Ureter (tissue), 1 donor: ENCODE measurements around the gene KCNT1. TPM values are rescaled to one million over a fixed set of nuclear protein-coding genes. Genes with fewer than 3 reads are reported as not detected.

Experiments
- DNase-seq: peaks from one replicate; pipeline ENCODE4 v3.0.0-alpha.2; 2020; ENCODE audit warnings: low spot score
- total RNA-seq: library from RNA; stranded (reverse); gene quantifications from one replicate; pipeline ENCODE4 v1.2.4, GENCODE V29; 2023
- donor health status: DM: yes; HTN: yes; CAD: no.

Gene KCNT1
- total RNA-seq, 1 donor from 2014 or later = 0.83 TPM

- DNase-seq = no peak
These were observed 63.4 kb downstream of the KCNT1 start for GRCh38 chr9:135765416-135765815.

DNA sequence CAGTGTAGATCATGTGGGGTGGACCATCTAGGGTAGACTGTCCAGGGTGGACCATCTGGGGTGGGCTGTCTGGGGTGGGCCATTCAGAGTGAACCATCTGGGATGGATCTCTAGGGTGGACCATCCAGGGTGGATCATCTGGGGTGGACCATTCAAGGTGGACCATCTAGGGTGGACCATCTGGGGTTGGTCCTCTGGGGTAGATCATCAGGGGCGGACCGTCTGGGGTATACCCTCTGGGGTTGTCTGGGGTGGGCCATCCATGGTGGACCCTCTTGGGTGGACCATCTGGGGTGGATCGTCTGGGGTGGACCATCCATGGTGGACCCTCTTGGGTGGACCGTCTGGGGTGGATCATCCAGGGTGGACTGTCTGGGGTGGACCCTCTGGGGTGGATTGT lies 64.3 kb downstream of the KCNT1 start:
- DNase-seq = no peak

DNA sequence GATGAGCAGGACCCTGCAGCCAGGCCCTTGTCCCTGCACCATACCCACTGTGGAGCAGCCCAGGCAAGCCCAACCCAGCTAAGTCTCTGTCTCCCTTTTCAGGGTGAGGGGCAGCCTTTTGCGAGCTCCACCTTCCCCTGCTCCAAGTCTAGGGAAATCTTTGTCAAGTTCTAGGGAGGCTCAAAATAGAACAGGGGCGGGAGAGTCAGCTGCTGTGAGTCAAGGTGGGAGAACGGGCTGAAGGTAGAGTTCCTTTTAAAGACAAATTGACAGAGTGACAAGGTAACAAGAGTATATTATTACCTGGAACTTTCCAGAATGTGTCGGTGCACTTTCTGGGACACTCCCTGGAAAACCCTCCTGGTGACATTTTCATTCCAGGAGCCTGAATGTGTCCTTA lies 64.7 kb downstream of the KCNT1 start:
- DNase-seq = no peak

GRCh38 chr9:135768516-135769218 lies 66.7 kb downstream of the KCNT1 start:
- DNase-seq = no peak

- no peak for DNase-seq
These were observed 67.7 kb downstream of the KCNT1 start for GRCh38 chr9:135769489-135770202.

- DNase-seq = no peak
These were observed 68.2 kb downstream of the KCNT1 start for GRCh38 chr9:135770203-135770535.

DNA sequence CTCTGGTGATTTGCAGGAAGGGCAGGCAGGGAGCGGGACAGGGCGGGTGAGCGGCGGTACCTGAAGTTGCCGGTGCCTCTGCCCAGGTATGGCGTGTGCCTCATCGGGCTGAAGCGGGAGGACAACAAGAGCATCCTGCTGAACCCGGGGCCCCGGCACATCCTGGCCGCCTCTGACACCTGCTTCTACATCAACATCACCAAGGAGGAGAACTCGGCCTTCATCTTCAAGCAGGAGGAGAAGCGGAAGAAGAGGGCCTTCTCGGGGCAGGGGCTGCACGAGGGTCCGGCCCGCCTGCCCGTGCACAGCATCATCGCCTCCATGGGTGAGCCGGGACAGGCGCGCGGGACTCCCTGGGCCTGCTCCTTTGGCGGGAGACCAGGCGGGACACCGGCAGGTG lies 68.8 kb downstream of the KCNT1 start:
- DNase-seq = no peak

GRCh38 chr9:135771401-135772051 lies 69.5 kb downstream of the KCNT1 start:
- no peak for DNase-seq

- DNase-seq = no peak
These were observed 70.2 kb downstream of the KCNT1 start for GRCh38 chr9:135772056-135772646.

- no peak for DNase-seq
These were observed 70.9 kb downstream of the KCNT1 start for GRCh38 chr9:135772702-135773493.

- DNase-seq = no peak
These were observed 71.7 kb downstream of the KCNT1 start for GRCh38 chr9:135773530-135774238.

DNA sequence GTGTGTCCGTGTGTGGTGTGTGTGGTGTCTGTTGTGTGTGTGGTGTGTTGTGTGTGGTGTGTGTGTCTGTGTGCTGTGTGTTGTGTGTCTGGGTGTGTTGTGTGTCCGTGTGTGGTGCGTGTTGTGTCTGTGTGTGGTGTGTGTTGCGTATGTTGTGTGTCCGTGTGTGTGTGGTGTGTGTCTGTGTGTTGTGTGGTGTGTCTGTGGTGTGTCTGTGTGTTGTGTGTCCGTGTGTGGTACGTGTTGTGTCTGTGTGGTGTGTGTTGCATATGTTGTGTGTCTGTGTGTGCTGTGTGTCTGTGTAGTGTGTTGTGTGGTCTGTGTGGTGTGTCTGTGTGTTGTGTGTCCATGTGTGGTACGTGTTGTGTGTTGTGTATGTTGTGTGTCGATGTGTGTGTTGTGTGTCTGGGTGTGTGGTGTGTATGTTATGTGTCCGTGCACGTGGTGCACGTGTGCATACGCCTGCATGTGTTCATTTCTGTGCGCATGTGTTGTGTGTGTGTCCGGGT lies 72.3 kb downstream of the KCNT1 start:
- DNase-seq = no peak

GRCh38 chr9:135774794-135775525 lies 73.0 kb downstream of the KCNT1 start:
- no peak for DNase-seq

DNA sequence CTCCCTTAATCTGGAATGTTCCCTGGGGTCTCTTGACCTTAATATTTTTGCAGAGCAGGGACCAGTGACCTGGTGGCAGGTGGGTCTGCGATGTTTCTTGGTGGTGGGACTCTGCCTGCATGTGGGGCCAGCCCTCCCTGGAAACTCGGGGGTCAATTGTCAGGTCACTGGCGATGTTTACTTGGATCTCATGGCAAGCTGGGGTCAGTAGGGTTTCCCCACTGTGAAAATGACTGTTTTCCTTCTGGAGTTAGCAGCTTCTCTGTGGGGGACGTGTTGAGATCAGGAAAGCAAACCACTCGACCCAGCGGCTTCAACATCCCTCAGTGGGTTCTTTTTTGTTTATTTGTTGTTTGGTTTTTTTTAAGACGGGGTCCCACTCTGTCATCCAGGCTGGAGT lies 73.9 kb downstream of the KCNT1 start:
- no peak for DNase-seq

- no peak for DNase-seq
These were observed 75.1 kb downstream of the KCNT1 start for GRCh38 chr9:135776893-135777622.

GRCh38 chr9:135777623-135778177 lies 75.7 kb downstream of the KCNT1 start:
- no peak for DNase-seq

DNA sequence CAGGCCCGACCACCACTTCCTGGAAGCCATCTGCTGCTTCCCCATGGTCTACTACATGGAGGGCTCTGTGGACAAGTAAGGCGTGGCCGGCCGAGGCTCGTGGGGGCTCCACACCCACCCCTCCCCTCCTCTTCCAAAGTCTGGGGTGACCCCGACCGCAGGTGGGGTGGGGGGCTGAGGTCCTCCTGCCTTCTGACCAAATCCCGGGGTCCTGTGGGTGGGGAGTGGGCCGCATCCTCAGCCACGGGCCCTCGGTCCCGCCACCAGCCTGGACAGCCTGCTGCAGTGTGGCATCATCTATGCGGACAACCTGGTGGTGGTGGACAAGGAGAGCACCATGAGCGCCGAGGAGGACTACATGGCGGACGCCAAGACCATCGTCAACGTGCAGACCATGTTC lies 76.4 kb downstream of the KCNT1 start:
- no peak for DNase-seq

GRCh38 chr9:135779571-135779970 lies 77.6 kb downstream of the KCNT1 start:
- no peak for DNase-seq

DNA sequence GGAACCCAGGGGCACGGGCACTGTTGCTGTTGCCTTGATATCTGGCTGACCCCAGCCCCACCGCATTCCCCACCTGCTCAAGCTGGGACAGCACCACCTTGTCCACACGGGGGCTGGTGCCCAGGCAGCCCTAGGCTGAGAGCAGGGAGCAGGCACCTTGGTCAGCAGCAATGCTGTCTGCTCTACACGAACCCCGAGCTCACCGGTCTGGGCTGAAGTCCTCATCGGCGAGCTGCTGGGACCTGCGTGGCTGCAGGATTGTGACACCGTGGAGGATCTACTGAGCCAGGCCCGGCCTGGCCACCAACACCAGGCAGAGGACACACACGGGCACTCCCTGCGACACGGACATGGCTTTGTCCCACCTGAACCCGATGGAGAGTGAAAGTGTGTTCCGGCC lies 78.1 kb downstream of the KCNT1 start:
- no peak for DNase-seq
